H9 (cell line): ENCODE data around the gene FBN3. TPM values are rescaled to one million over a fixed set of nuclear protein-coding genes. Genes with fewer than 3 reads are reported as not detected.

Experiments
- DNase-seq: peaks from one replicate; pipeline ENCODE4 v3.0.0-alpha.2; 2017
- H2AFZ ChIP-seq: one replicate; pipeline ENCODE4 v1.6.1; 2013; ENCODE audit warnings: mild to moderate bottlenecking, low read length, control low read depth, moderate library complexity
- H2AK5ac ChIP-seq: 2 replicates; pipeline ENCODE4 v1.6.1; 2013; ENCODE audit warnings: low read length, control low read depth, mixed read lengths; ENCODE audit not compliant: insufficient read length
- H2BK120ac ChIP-seq: one replicate; pipeline ENCODE4 v1.6.1; 2013; ENCODE audit warnings: low read depth, mild to moderate bottlenecking, low read length, control low read depth, inconsistent platforms; ENCODE audit not compliant: poor library complexity, severe bottlenecking
- H2BK12ac ChIP-seq: 2 replicates; pipeline ENCODE4 v1.6.1; 2013; ENCODE audit warnings: low read length, control low read depth, mixed read lengths, low read depth; ENCODE audit not compliant: insufficient read length
- H2BK15ac ChIP-seq: 2 replicates; pipeline ENCODE4 v1.6.1; 2013; ENCODE audit warnings: low read depth, low read length, control low read depth
- H2BK20ac ChIP-seq: one replicate; pipeline ENCODE4 v1.6.1; 2013; ENCODE audit warnings: low read depth, mild to moderate bottlenecking, low read length, control low read depth, inconsistent platforms; ENCODE audit not compliant: poor library complexity, severe bottlenecking
- H2BK5ac ChIP-seq: 2 replicates; pipeline ENCODE4 v1.6.1; 2013; ENCODE audit warnings: low read length, control low read depth, mixed read lengths; ENCODE audit not compliant: insufficient read length
- H3K14ac ChIP-seq: 2 replicates; pipeline ENCODE4 v1.6.1; 2013; ENCODE audit warnings: low read length, control low read depth; ENCODE audit not compliant: insufficient read depth
- H3K18ac ChIP-seq: 2 replicates; pipeline ENCODE4 v1.6.1; 2013; ENCODE audit warnings: low read depth, mild to moderate bottlenecking, mixed read lengths, low read length, control low read depth; ENCODE audit not compliant: insufficient read length
- H3K23ac ChIP-seq: 2 replicates; pipeline ENCODE4 v1.6.1; 2013; ENCODE audit warnings: low read length, control low read depth, mixed read lengths, low read depth; ENCODE audit not compliant: insufficient read length
- H3K23me2 ChIP-seq: 2 replicates; pipeline ENCODE4 v1.6.1; 2013; ENCODE audit warnings: low read depth, mild to moderate bottlenecking, mixed read lengths, low read length, control low read depth; ENCODE audit not compliant: insufficient read length, poor library complexity, severe bottlenecking
- H3K27ac ChIP-seq: 2 replicates; pipeline ENCODE4 v1.5.1; 2013; ENCODE audit warnings: low read length, control low read depth, mixed read lengths, low read depth; ENCODE audit not compliant: insufficient read length
- H3K27me3 ChIP-seq: 2 replicates; pipeline ENCODE4 v1.6.1; 2013; ENCODE audit warnings: low read length, control low read depth, inconsistent platforms; ENCODE audit not compliant: insufficient read depth
- H3K4ac ChIP-seq: 2 replicates; pipeline ENCODE4 v1.6.1; 2013; ENCODE audit warnings: low read depth, mild to moderate bottlenecking, control low read depth, inconsistent platforms, low read length, moderate library complexity
- H3K4me1 ChIP-seq: 2 replicates; pipeline ENCODE4 v1.6.1; 2013; ENCODE audit warnings: low read length, control low read depth, inconsistent platforms; ENCODE audit not compliant: insufficient read depth
- H3K4me2 ChIP-seq: 2 replicates; pipeline ENCODE4 v1.6.1; 2013; ENCODE audit warnings: low read length, control low read depth, mixed read lengths; ENCODE audit not compliant: insufficient read length, insufficient read depth
- H3K56ac ChIP-seq: 2 replicates; pipeline ENCODE4 v1.6.1; 2013; ENCODE audit warnings: low read depth, mild to moderate bottlenecking, mixed read lengths, low read length, control low read depth; ENCODE audit not compliant: insufficient read length
- H3K79me1 ChIP-seq: 2 replicates; pipeline ENCODE4 v1.6.1; 2013; ENCODE audit warnings: low read depth, mild to moderate bottlenecking, moderate library complexity, low read length, control low read depth, inconsistent platforms; ENCODE audit not compliant: insufficient read depth, poor library complexity, severe bottlenecking
- H3K79me2 ChIP-seq: 2 replicates; pipeline ENCODE4 v1.6.1; 2013; ENCODE audit warnings: low read length, control low read depth, inconsistent platforms; ENCODE audit not compliant: insufficient read depth
- H3K9ac ChIP-seq: 2 replicates; pipeline ENCODE4 v1.6.1; 2013; ENCODE audit warnings: low read length, control low read depth, mixed read lengths; ENCODE audit not compliant: insufficient read length; ENCODE audit errors: extremely low read depth
- H3K9me3 ChIP-seq: one replicate; pipeline ENCODE4 v1.6.1; 2013; ENCODE audit warnings: low read depth, low read length, inconsistent platforms; ENCODE audit not compliant: control insufficient read depth
- H3T11ph ChIP-seq: one replicate; pipeline ENCODE4 v1.6.1; 2013; ENCODE audit warnings: mild to moderate bottlenecking, low read length, control low read depth, inconsistent platforms
- H4K20me1 ChIP-seq: one replicate; pipeline ENCODE4 v1.6.1; 2013; ENCODE audit not compliant: control insufficient read depth, insufficient read length, insufficient read depth
- H4K5ac ChIP-seq: 2 replicates; pipeline ENCODE4 v1.6.1; 2013; ENCODE audit warnings: low read depth, mild to moderate bottlenecking, mixed read lengths, low read length, control low read depth; ENCODE audit not compliant: insufficient read length
- H4K8ac ChIP-seq: replicated peaks from 2 replicates; pipeline ENCODE4 v1.6.1; 2013; ENCODE audit warnings: low read length, control low read depth, mixed read lengths, low read depth; ENCODE audit not compliant: insufficient read length
- H4K91ac ChIP-seq: 2 replicates; pipeline ENCODE4 v1.6.1; 2013; ENCODE audit warnings: low read depth, mild to moderate bottlenecking, moderate library complexity, mixed read lengths, low read length, control low read depth; ENCODE audit not compliant: insufficient read length
- H3K27ac Mint-ChIP-seq, 3 experiments: 2 replicates in 2 of 3; 3 replicates in 1 of 3; pipeline ENCODE4 v1.8.0; 2020 to 2021; ENCODE audit warnings: mixed read lengths in 3 of 3, mild to moderate bottlenecking in 1 of 3, moderate library complexity in 1 of 3
- H3K27me3 Mint-ChIP-seq: 2 replicates; pipeline ENCODE4 v1.8.0; 2021; ENCODE audit warnings: low read depth, mild to moderate bottlenecking, moderate library complexity, mixed read lengths
- H3K36me3 Mint-ChIP-seq, 3 experiments: 2 replicates in 2 of 3; 3 replicates in 1 of 3; pipeline ENCODE4 v1.8.0; 2020 to 2021; ENCODE audit warnings: low read depth in 3 of 3, mixed read lengths in 3 of 3; ENCODE audit not compliant: insufficient read depth in 1 of 3
- H3K4me1 Mint-ChIP-seq, 2 experiments: 2 replicates each; pipeline ENCODE4 v1.8.0; 2020; ENCODE audit warnings: mixed read lengths in 2 of 2
- H3K4me3 Mint-ChIP-seq, 2 experiments: 2 replicates in 1 of 2; 3 replicates in 1 of 2; pipeline ENCODE4 v1.8.0; 2020 to 2021; ENCODE audit warnings: mild to moderate bottlenecking in 2 of 2, mixed read lengths in 2 of 2, moderate library complexity in 1 of 2
- H3K9me3 Mint-ChIP-seq, 2 experiments: 2 replicates in 1 of 2; 3 replicates in 1 of 2; pipeline ENCODE4 v1.8.0; 2020; ENCODE audit warnings: mild to moderate bottlenecking in 2 of 2, mixed read lengths in 2 of 2, moderate library complexity in 1 of 2
- CTCF ChIP-seq: fragments of 200-600 bp; sonication (generic); conservative IDR thresholded peaks from 3 replicates; pipeline ENCODE4 v1.8.0; 2021; ENCODE audit warnings: antibody characterized with exemption, mild to moderate bottlenecking
- WGBS: extraction: QIAGEN DNeasy Blood & Tissue Kit; methylation state at CpG from one replicate; pipeline ENCODE4 v1.1.7; 2013; ENCODE audit warnings: missing lambda C conversion rate, low lambda C conversion rate, mixed read lengths; ENCODE audit not compliant: insufficient read length; ENCODE audit errors: extremely low coverage; 5-methylcytosine and 5-hydroxymethylcytosine counted together
- total RNA-seq: library from RNA; stranded (reverse); gene quantifications from 2 replicates; pipeline ENCODE4 v1.2.1, GENCODE V29; 2021

The FBN3 gene
- total RNA-seq, 1 experiment from 2014 or later = 31.0 TPM

GRCh38 chr19:8036434-8037099 lies 112.8 kb downstream of the FBN3 start:
- no peaks in the 10 kb centered on the region for H3K9me3 Mint-ChIP-seq
- no peaks in the 10 kb centered on the region for H3K79me2 ChIP-seq
- H3K27ac ChIP-seq = no peak overlapping the region
- no CpG with 5 or more reads among the region's 7 CpGs for WGBS
- no peak overlapping the region; the same call in 1 of the 2 replicates for H2BK15ac ChIP-seq
- no peak for TF ChIP-seq CTCF
- H3K79me1 ChIP-seq = no peaks in the 10 kb centered on the region
- no peaks in the 10 kb centered on the region; a peak in 3 of 7 replicates for H3K36me3 Mint-ChIP-seq
- H3K4ac ChIP-seq = no peak overlapping the region
- no peak overlapping the region for H3K23ac ChIP-seq
- no peak overlapping the region for H3K4me3 Mint-ChIP-seq
- 0 out of 7 replicates have a peak overlapping the region, but pooled peaks of 1 of the 3 experiments have one; percentile 3 for H3K27ac Mint-ChIP-seq
- H3K4me2 ChIP-seq = no peak overlapping the region
- H3K9me3 ChIP-seq = no peaks in the 10 kb centered on the region
- H3K56ac ChIP-seq = no peak overlapping the region
- H2AFZ ChIP-seq = no peak overlapping the region
- no peak overlapping the region for H2AK5ac ChIP-seq
- H4K91ac ChIP-seq = no peak overlapping the region
- no peak overlapping the region for H2BK12ac ChIP-seq
- no peak overlapping the region for H4K8ac ChIP-seq
- H2BK5ac ChIP-seq = no peak overlapping the region
- no peak overlapping the region for H3K14ac ChIP-seq
- H3K18ac ChIP-seq = no peak overlapping the region
- no peak overlapping the region for H4K5ac ChIP-seq
- no peaks in the 10 kb centered on the region for H4K20me1 ChIP-seq
- no peaks in the 10 kb centered on the region for H3K23me2 ChIP-seq
- peaks cover 17 to 33% of the 10 kb centered on the region in 2 experiments for H3K4me1 Mint-ChIP-seq
- no peaks in the 10 kb centered on the region; the same call in 1 of the 2 replicates for H3K4me1 ChIP-seq
- no peak overlapping the region for H2BK20ac ChIP-seq
- DNase-seq = no peak
- no peak overlapping the region for H2BK120ac ChIP-seq
- peaks cover 26% of the 10 kb centered on the region for H3K27me3 Mint-ChIP-seq
- no peak overlapping the region for H3K9ac ChIP-seq
- no peak overlapping the region for H3T11ph ChIP-seq
- no peaks in the 10 kb centered on the region for H3K27me3 ChIP-seq
